Erythroblast (primary cell): ENCODE results near the gene SMCR8.
A peak's percentile ranks its signal among the peaks of the same experiment; 100 is the strongest.

Experiments
- DNase-seq, 2 experiments: peaks; one replicate each; lab custom pipeline; 2025; lab: John Stamatoyannopoulos, UW
- GATA1 ChIP-seq: IDR thresholded peaks from 2 replicates; pipeline ENCODE4 v1.6.1; 2011; ENCODE audit warnings: low read depth, mild to moderate bottlenecking, control low read depth, low read length, moderate library complexity
- POLR2A ChIP-seq: IDR thresholded peaks from 2 replicates; pipeline ENCODE4 v1.6.1; 2011; ENCODE audit warnings: mild to moderate bottlenecking, low read length

SMCR8 gene, protein sequence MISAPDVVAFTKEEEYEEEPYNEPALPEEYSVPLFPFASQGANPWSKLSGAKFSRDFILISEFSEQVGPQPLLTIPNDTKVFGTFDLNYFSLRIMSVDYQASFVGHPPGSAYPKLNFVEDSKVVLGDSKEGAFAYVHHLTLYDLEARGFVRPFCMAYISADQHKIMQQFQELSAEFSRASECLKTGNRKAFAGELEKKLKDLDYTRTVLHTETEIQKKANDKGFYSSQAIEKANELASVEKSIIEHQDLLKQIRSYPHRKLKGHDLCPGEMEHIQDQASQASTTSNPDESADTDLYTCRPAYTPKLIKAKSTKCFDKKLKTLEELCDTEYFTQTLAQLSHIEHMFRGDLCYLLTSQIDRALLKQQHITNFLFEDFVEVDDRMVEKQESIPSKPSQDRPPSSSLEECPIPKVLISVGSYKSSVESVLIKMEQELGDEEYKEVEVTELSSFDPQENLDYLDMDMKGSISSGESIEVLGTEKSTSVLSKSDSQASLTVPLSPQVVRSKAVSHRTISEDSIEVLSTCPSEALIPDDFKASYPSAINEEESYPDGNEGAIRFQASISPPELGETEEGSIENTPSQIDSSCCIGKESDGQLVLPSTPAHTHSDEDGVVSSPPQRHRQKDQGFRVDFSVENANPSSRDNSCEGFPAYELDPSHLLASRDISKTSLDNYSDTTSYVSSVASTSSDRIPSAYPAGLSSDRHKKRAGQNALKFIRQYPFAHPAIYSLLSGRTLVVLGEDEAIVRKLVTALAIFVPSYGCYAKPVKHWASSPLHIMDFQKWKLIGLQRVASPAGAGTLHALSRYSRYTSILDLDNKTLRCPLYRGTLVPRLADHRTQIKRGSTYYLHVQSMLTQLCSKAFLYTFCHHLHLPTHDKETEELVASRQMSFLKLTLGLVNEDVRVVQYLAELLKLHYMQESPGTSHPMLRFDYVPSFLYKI

DNA sequence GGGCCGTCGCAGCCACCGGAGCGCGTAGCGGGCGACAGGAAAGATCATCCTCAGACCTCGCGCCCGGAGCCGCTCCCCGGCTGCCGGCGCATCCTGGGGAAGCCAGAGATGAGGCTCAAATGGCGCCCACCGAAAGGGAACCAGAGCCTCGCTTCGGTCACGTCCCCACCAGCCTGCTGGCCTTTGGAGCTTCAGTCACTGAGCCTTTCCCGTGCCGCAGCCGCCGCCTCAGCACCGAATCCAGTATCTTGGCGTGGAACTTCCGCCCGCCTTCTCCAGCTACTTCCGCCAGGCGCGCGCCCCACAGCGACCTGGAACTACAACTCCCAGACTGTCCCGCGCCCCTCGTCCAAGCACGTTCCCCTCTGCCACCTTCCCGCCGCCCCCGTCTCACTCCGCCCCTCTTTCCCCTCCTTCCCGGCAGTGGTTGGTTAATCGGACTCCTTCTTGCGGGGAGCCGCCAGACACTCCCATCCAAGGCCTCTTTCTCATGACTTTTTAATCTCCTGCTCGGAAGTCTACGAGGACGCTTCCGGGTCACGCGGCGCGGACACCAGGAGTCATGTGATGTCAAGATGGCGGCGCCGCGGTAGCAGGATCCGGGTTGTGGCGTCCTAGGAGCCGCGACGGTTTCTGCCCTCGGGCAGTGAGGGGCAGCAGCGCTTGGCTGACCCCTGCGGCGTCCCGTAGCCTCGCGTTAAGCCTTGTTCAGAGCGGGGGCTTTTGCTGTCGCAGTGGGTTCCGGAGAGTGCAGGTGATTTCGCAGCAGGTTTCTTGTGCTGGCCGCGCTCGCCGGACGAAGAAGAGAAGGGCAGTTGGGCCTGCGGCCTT lies at the start of gene SMCR8, which contains the start of gene TOP3A:
SMCR8 (plus strand) TSS at position 563 of the 831 bp plus-strand sequence. CDS start 497 bp downstream, outside the sequence.
TOP3A (minus strand) TSS at position 264 of the 831 bp plus-strand sequence; CDS start at position 48, 216 bp downstream.
- TF ChIP-seq POLR2A (peak; percentile 69), GATA1 (no peak)
- DNase-seq = peak; percentile 99

DNA sequence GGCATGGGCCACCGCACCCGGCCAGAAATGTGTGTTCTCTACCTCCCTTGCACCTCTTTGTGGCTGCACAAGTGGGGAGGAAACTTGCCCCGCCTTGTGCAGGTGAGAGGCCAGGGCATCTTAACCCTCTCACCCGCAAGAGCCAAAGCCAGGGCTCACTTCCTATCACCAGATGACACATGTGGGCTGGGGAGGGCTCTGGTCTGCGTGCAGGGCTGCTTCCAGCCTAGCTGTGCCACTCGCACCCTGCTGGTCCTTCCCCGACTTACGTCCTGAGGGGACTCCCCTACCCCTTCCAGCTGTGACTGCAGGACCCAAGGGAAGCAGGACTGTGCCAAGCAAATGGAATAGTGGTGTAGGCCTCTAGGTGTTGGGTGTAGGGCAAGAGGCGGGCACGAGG lies 47.7 kb upstream of the SMCR8 start:
- TF ChIP-seq GATA1 = no peak
- peak; percentile 12 for TF ChIP-seq POLR2A
- no peak for DNase-seq

DNA sequence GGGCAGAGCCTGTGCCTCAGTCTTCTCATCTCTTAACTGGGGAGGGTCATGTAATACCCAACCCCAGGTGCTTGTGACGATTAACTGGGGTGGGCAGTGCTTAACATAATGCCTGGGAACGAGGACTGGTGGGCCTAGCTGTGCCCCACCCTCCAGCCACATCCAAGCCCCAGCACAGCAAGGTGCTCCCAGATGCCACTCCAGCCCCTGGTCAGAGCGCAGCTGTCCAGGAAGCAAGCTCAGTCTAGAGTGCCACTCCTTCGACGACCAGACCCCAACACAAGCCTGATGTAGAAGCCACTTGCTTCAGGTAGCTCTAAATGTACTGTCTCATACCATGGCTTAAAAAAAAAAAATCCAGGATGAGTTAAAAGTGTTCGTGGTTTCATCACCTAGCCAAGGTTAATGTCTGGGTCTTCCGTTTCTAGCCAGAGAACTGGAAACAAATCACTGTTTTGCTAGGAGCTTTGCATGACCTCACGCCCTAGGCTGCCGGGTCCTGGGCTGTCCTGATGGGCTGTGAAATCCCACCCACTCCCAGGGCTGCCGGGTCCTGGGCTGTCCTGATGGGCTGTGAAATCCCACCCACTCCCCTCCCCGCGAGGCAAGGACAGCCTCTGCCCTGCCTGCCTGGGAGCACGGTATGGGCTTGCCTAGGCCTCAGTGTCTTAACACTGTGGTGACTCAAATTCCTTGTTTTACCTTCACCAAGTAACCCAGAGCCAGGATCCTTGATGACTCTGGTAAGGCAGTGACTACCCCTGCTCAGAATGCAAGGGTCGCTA lies 47.0 kb upstream of the SMCR8 start:
- no peak for DNase-seq
- TF ChIP-seq GATA1 = no peak
- no peak for TF ChIP-seq POLR2A

DNA sequence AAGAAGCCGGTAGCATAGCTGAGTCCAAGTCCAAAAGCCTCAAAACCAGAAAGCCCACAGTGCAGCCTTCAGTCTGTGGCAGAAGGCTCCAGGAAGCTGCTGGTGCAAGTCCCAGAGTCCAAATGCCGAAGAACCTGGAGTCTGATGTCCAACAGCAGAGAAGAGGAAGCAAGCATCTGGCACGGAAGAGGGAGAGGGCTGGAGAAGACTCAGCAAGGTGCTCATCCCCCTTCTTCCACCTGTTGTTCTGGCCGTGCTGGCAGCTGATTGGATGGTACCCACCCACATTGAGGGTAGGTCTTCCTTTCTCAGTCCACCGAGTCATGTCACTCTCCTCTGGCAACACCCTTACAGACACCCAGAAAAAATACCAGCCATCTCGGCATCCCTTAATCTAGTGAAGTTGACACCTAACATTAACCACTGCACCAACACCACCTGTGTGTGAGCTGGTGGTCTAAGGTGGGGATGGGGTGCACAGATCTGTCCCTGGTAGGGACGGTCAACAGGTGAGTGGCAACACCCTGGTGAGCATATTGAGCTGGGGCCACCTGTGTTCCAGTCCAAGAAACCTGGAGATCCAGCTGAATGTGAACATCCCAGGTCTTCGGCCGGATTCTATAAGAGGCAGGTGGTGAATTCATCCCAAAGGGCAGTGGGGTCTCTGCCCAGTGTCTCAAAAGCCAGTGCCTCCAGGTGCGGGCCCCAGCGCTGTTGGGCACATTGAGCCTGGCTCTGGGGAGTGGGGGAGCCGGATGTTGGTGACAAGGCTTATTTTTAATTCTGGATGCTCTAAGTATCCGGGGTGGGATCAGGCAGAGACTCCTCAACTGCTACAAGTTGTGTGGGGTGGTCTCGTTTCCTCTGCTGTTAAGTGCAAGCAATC lies 44.8 kb upstream of the SMCR8 start:
- TF ChIP-seq POLR2A (no peak), GATA1 (no peak)

DNA sequence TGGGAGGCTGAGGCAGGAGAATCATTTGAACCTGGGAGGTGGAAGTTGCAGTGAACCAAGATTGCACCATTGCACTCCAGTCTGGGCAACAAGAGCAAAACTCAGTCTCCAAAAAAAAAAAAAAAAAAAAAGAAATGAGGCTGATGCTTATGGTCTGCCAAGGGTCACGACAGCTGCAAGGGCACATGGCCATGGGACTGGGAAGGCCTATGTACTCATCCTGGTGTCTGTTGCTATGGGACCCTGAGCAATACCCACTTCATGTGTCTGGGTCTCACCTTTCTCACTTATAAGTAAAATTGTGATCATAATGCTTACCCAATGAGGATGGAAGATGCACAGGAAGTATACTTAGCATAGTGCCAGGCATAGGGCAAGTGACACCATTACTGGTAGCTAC lies 38.0 kb upstream of the SMCR8 start:
- TF ChIP-seq GATA1 (no peak), POLR2A (no peak)
- no peak for DNase-seq

More for the DNA sequence above, 44.8 kb upstream of the SMCR8 start:
- no peak for DNase-seq

DNA sequence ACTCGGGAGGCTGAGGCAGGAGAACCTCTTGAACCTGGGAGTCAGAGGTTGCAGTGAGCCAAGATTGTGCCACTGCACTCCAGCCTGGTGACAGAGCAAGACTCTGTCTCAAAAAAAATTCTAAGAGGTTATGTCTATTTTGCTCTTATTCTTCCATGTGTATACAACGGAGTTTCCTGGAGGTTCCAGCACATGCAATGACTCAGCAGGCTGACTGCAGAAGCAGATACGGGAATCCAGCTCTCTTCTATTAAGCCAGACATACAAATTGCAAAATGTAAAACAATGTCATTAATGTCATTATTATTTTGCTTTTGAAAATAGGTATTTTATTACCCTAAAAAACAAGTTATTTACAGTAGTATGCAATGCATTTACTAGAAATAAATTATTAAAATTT lies 36.2 kb upstream of the SMCR8 start:
- no peak for DNase-seq
- TF ChIP-seq POLR2A = no peak
- no peak for TF ChIP-seq GATA1

DNA sequence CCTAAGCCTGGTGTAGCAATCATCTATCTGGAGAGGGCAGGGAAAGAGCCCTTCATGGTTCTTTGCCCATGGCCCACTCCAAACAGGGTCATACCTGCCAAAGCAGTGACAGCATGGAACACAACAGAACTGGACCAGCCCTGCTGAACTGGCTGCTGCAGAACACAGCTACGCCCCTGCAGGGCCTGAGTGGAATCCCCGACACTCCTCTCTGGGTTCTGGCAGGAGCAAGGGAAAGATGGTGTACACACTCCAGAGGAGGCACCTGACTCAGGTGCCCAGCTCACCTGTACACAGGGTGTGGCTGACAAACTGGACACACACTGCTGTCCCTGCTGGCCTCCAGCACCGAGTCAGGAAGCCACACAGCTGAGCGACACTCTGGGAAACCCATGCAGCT lies 34.8 kb upstream of the SMCR8 start:
- no peak for DNase-seq
- no peak for TF ChIP-seq POLR2A
- no peak for TF ChIP-seq GATA1

DNA sequence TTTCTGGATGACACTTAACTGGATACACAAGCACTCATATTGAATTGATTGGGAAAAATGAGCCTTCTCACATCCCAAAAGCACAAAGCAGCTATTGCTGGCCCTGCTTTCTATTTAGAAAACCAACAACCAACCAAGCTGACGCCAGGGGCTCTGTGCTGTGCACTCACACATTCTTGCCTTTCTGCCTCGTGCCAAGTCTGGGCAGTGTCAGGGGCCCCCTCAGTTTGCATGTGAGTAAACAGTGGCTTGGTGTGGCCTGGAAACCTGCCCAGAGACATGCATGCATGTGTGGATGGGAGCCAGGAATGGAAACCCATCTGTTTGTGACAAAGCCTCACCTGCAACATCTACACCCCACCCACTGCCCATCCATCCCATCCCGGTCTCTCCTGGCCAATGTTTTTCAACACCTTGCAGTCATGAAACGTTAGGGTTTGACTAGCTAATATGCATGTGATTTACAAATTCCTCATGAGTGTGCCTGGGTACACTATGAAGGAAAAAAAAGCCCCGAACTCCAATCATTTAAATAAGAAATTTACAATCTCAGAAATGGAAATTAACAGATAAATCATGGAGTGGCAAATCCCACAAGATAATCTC lies 34.2 kb upstream of the SMCR8 start:
- TF ChIP-seq GATA1 (no peak), POLR2A (no peak)
- DNase-seq = no peak

DNA sequence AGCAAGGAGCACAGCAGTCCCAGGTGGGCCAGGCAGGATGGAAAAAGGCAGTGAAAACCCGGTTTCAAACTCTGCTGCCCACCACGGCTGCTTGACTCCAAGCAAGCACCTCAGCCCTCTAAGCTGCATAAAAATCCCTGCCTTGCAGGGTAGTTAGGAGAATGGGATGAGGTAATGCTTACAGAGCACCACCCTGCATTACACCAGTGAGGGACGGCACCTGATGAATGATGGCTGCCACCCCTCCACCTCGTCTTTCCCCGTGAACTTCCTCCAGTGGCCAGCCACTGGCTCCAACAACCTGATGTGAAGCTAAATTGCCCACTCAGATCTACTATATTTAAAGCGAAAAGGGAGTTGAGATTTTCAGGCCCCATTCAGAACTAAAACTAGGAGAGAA lies 33.3 kb upstream of the SMCR8 start:
- no peak for DNase-seq
- TF ChIP-seq GATA1 (no peak), POLR2A (no peak)

DNA sequence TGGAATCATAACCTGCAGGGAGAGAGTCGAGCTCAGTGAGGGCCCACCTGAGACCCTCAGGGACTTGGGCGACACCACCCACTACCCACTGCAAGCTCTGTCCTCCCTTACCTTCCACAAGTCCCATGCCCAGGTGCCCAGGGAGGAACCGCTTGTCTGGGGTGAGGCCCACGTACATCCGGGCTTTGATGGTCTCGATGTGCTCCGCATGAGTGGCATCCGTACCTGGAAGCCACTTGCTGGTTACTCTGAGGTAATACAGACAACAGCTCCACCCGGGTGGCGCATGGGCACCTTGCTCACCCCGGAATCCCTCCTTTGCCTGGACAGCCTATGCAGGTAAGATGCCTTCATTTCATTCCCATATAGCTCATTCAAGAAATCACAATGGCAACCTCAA lies 29.8 kb upstream of the SMCR8 start:
- TF ChIP-seq GATA1 (no peak), POLR2A (no peak)
- DNase-seq = no peak
